GM18861 (cell line): ENCODE results near the gene IGF2.

Source experiments
- ATAC-seq: cut with Tn5 transposase; IDR thresholded peaks from one replicate; pipeline ENCODE4 v1.9.1; 2021; ENCODE audit not compliant: unreplicated experiment

The IGF2 gene

DNA sequence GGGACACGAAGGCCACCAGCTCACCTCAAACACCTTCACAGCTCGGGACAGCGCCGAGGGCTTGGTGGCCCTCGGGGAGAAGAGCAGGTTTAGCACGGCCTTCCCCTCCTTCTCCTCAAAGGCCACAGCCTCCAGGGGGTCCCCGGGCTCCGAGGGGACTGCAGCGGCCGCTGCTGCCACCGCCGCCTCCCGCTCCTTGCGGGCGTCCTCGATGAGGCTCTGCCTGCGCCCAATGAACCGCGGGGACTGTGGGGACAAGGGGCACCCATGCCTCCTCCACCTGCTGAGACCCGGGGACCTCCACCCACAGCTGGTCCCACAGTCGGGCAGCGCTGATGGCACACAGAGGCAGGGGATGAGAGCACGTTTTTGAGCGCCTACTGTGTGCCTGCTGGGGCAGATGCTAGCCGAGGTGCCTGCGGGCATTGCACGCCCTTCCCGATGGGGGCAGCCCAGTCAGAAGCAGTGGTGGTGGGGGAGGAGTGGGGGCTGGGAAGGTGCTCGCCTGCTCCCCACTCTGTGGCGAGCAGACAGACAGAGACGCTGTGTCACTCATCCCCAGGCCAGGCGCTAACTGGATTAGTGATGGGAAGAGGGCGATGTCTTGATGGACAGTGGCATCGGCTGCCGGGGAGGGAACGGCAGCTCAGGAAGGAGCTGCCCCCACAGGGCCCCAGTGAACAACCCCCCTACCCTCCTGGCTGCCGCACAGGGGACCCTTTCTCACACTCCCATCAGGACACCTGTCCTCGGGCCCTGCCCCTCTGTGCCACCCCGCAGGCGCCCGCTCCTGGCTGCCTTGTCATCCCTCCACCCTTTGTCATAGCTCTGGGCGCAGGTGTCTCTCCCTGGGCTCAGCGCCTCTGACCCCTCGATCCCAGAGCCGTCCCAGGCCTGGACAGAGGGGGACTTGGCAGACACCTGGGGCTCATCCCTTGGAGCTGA lies 30.7 kb upstream of the IGF2 start:
- no peak for ATAC-seq

DNA sequence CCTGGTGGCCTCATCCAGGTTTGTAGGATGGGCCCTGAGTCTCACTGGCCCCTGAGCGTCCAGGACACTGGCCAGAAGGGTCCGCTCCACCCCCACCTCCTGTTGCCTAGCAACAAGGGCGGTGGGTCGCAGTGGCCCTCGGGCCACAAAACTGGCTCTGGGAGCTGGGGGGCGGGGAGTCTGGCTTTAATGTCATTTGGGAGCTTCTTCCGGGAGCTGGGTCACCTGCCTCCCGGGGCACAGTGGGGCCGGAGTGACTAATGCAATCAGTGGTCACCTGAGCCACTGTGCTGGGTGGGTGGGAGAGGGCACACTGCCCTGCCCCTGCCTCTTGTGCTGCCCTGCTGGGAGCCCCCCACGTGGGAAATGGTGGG lies 29.8 kb upstream of the IGF2 start:
- no peak for ATAC-seq

DNA sequence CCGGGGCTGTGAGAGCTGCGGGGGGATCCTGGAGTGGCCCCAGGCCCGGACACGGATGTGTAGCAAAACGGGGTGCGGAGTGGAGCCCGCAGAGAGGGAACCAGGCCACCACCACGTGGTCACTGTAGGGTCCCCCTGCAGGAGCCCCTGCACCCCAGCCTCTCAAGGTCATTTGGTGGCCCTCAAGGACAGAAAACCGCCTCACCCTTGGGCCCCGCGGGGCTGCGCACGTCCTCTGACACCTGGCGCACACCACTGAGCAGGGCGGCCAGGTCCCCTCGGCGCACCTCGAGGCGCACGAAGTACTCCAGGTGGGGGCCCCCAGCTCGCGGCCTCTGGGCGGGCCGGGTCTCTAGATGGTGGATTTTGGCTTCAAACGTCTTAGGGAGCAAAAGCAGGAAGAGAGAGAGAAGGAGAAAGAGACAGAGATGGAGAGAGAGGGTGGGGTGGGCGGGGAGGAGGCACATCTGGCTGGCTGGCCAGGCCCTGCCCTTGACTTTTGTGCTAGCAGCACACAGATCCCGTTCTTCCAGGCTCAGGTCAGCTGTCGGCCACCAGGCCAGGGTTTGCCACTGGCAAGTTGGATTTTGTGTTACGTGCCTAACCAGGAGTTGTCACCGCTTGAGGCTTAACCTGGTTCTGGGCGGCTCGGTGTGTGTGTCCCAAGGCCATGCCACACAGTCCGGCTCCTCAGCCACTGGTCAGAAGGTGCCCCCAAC lies 29.3 kb upstream of the IGF2 start:
- no peak for ATAC-seq

DNA sequence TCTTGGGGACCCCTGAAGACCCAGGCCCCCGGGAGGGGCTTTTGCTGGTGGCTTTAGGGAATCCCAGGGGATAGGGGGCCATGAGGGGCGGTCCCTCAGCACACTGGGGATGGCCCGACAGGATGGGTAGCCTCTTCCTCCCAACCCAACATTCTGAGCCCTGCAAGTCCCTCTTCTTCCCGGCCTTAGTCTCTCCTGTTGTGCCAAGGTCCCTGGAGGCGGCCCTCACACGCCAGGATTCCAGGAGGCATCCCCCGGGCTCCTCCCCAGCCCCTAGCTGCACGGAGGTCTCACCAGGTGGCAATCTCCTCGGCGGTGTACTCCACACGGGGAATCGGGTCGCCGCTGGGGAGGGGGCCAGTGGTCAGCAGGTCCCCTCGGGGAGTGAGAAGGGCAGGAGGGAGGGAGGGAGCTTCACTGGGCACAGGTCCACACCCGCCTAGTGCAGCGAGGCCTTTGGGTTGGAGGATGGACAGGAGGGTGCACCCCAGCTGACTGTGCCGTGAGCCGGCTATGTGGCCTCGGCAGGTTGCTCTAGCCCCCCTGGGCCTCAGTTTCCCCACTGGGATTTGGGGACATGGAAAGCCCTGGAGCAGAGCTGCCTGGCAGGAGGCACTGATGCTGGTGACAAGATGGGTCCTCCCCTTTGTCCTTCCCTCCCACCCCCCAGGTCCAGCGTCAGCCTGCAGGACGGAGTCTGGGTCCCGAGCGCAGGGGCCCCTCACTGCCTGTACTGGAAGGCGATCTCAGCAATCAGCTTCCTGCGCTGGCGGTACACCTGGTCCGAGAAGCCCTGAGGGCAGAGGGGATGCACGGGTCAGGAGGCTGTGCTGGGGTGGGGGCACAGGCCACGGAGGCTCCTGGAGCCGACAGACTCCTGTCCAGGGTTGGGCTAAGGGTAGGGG lies 28.2 kb upstream of the IGF2 start:
- no peak for ATAC-seq

DNA sequence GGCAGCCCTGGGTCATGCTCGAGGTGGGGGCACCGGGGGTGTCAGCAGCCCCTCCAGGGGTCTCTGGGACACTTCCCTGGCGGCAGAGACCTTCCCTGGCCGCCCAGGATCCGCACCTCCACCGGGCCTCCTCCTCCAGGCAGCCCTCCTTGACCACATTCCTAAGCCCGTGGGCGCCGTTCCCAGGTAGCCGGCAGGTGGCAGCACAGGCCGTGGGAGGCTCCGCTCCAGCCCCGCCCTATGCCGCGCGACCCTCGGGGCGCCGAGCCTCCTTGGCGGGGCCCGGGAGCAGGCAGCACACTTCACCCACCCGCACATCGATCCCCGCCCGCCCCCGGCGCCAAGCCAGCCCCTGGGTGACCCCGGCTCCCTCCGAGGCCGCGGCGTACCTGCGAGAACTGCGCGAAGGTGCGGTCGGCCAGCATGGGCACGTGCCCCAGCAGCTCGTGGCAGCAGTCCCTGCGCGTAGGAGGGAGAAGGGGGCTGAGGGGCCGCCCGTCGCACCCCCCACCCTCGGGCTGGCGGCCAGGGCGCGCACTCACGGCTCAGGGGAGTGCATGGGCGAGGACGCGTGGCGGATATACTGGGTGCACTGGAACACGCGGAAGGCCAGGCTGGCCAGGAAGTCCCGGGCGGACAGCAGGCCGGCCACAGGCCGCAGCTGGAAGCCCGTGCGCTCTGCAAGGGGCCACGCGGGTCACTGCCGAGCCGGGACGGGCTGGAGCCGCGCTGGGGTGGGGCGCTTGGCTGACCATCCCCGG lies 27.1 kb upstream of the IGF2 start:
- no peak for ATAC-seq

DNA sequence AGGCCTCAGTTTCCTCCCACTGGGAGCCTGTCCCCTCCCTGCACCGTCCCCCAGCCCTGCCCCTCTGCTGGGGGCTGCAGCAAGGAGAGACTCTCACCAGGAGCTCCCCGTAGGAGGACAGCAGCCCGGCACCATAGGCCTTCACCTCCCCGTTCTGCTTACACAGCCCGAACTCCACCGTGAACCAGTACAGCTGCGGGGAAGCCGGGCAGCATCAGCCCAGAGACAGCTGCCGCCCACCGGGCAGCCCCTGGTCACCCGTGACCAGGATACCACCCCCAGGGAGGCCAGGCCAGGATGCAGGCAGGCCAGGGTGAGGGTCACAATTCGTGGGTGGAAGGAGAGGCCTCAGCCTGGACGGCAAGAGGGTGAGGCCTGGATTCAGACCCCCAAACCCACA lies 26.4 kb upstream of the IGF2 start:
- ATAC-seq: no peak

DNA sequence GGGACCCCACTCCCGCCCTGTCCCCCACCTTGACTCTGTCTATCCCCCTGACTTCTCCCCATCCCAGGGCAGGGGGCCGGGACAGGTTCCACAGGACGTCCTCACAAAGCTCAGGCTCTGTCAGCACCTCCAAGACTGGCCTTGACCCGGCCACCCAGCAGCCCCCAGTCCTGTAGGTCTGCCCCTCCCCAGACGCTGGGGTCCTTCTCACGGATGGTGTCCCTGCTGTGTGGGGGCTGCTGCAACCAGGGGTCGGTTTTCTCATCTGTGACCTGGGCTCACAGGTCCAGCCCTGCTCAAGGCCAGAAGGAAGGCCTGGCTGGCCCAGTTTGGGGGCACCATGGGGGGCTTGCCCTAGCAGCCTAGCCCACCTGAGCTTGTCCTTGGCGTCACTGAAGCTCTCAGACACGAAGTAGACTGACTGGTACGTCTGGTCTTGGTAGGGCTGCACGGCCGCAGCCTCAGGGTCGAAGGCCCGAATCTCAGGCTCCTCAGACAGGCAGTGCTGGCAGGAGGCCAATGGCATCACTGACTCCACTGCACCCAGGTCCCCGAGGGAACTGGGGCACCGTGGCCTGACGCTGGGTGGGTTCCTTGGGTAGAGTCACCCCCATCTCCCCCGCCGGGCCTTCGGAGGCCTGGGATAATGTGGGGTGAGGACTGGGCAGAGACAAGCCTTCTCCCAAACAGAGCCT lies 25.8 kb upstream of the IGF2 start:
- ATAC-seq: no peak

DNA sequence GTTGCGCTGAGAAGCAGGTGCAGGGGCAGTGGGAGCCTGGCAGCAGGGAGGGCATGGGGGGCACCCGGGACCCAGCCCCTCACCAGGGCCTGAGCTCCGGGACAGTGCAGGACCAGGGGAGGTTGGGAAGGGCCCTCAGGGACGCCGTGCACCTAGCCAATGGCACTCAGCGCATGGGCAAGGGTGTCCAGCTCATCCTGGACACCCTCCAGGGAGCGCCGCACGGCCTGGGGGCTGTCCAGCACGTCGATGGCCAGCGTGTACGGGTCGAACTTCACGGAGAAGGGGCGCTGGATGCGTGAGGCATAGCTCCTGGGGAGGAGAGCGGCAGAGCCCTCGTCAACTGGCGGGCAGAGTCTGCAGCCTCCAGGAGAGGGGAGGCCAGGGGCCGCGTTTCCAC lies 24.9 kb upstream of the IGF2 start:
- no peak for ATAC-seq

DNA sequence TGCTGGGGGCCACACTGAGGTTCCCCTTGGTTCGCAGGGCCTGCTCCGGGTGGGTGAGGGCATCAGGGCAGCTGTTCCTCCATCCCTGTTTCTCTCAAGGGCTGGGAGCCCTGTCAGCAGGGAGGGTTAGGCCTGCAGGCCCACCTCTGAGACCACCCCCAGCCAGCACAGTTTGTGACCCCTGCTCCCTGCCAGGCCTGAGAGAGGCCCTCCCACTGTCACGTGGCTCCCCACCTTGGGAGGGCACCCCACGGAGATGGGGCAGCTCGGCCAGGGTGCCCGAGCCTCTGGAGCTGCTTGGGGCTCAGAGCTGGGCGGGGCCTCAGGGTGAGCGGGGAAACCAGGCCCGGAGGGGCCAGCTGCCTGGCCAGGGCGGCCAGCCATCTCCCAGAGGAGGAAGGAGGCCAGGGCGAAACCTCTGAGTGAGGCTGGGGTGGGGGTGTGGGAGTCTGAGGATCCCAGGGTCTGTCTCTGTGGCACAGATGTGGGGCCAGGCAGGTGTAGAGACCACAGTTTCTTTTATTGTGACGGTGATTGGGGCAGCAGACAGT lies 24.3 kb upstream of the IGF2 start:
- ATAC-seq: no peak

DNA sequence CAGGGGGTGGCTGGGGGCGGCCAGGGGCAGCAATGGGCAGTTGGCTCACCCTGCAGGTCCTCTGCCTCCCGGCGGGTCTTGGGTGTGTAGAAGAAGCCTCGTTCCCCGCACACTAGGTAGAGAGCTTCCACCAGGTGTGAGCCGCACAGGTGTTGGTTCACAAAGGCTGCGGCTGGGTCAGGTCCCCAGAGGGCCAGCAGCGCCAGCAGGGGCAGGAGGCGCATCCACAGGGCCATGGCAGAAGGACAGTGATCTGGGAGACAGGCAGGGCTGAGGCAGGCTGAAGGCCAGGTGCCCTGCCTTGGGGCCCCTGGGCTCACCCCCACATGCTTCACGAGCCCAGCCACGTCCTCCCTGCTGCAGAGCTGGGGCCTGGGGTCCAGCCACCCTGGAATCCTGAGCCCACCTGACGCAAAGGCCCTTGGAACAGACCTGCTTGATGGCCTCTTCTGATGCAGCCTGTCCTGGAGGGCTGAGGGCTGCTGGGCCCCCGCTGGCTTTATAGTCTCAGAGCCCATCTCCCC lies 21.6 kb upstream of the IGF2 start, which contains the start of gene INS:
INS (minus strand) TSS at position 474 of the 524 bp plus-strand sequence; CDS start at position 236, 238 bp downstream.
- ATAC-seq: no peak

DNA sequence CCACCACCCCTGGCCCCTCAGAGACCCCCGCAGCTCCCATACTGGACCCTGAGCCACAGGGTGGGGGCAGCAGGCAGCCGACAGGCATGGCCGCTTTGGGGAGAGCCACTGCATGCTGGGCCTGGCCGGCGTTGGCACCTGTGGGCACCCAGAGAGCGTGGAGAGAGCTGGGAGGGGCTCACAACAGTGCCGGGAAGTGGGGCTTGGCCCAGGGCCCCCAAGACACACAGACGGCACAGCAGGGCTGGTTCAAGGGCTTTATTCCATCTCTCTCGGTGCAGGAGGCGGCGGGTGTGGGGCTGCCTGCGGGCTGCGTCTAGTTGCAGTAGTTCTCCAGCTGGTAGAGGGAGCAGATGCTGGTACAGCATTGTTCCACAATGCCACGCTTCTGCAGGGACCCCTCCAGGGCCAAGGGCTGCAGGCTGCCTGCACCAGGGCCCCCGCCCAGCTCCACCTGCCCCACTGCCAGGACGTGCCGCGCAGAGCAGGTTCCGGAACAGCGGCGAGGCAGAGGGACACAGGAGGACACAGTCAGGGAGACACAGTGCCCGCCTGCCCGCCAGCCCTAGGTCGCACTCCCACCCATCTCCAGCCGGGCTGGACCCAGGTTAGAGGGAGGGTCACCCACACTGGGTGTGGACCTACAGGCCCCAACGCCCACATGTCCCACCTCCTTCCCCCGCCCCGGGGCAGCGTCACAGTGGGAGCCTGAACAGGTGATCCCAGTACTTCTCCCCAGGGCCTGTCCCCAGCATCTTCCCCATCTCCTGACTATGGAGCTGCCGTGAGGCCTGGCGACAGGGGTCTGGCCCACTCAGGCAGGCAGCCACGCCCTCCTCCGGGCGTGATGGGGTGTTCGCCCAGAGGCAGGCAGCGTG lies 20.6 kb upstream of the IGF2 start:
- no peak for ATAC-seq

DNA sequence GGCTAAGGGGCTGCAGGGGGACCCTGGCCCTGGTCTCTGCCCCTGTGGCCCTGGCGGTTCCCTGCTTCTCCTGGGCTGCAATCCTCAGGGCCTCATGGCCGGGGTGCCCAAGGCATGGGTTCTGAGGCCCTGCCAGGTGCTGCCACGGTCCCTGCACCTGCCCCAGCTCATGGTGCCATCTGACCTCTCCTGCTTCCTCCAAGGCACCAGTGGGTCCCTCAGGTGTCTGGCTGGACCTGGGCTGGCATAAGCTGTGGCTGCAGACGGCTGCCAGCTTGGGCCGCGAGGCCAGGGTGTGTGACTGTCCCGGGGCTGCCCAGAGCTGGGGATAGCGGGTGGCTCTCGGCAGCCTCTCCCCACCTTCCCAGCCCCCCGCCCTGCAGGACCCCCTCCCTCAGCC lies 19.8 kb upstream of the IGF2 start:
- ATAC-seq: no peak

DNA sequence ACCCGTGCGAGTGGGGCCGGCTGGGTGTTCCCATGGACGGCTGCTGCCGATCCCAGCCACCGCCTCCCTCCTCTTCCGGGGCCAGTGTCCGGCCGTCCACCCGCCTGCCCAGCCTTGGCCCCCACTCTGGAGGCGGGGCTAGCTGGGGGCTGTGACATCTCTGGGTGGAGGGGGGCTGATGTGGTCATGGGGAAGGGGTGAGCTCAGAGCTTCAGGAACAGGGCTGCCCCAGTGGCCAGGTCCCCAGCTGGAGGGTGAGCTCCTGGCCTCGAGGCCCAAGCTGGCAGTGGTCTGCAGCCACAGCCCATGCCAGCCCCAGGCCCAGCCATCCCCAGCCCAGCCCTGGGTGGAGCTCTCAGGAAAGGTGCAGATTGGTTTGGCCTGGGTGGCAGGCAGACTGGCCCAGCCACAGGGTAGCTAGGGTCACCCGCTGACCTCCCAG lies 19.1 kb upstream of the IGF2 start:
- no peak for ATAC-seq

DNA sequence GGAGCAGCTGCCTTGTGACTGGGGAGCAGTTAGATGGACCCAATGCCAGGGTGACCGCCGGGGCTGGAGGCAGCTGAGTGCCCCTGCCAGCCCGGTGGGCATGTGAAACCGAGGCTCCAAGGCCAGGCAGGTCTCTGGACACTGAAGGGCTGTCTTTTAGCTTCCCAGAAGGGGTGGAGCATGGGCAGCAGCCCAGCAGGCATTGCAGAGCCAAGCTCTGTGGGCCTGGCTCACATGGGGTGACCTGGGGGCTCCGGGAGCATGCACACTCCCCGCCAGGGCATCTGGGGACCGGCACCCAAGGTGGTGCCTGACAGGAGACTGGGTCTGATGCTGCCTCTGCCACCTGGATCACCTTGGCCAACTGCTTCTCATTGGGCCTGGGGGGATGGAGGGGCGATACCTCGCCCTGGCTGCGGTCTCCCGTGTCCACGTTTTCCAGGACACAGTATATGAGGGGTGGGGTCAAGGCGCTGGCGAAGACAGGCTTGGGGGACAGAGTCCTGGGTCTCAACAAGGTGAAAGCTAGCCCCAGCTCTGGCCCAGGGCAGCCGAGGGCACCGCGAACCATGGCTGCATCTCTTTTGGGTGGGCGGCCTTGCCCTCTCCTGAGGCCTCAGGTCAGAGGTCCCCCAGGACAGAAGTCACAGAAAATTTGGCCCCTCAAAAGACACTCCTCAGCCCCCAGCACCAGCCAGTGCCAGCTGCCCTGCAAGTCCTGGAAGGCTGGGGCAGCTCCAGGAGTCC lies 18.3 kb upstream of the IGF2 start:
- ATAC-seq: no peak

DNA sequence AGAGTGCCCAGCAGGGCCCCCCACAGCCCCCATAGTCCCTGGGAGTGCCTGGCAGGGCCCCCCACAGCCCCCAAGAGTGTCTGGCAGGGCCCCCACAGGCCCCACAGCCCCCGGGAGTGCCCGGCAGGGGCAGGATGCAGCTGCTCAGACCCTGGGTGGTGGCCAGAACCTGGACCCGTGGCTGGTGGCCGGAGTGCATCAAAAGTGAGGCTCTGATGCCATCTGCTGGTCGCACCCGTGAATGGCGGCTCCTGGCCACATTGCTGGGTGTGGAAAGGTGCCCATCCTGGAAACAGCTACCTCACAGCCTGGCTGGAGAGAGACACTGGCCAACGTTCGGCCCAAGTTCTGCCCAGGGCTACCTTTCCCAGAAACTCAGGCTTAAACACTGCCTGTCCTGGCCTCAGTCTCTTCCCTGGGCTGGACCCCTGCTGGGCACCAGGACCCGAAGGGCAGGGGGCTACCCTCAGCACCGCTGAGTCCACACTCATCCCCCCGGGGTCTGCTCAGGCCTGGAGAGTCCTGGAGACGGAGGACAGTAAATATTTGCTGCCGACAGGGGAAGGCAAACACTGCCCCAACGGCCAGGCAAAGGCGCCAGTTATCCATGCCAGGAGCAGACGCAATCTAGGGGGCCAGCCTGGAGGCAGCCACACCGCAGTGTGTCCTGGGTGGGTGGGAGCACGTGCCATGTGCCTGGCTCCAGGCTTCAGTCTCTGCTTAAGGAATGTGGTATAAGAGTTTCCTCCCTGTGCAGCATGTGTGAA lies 17.4 kb upstream of the IGF2 start:
- ATAC-seq: no peak

DNA sequence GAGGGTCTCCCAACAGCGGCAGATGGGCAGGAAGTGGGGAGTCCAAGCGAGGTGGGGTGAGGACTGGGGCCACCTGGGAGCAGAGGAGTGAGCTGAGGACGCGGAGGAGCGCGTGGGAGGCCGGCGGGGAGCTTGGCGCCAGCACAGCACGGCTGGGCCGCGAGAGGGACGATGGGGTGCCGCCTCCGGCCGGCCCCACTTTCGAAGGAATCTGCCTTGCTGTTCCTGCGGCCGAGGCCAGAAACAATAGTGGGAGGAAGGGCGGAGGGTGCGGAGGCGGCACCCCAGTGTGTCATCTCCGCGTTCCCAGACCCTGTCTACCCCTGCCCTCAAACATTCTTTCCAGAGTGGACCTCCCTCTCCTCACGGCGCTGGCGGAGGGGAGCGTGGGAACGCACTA lies 16.3 kb upstream of the IGF2 start:
- ATAC-seq: no peak

DNA sequence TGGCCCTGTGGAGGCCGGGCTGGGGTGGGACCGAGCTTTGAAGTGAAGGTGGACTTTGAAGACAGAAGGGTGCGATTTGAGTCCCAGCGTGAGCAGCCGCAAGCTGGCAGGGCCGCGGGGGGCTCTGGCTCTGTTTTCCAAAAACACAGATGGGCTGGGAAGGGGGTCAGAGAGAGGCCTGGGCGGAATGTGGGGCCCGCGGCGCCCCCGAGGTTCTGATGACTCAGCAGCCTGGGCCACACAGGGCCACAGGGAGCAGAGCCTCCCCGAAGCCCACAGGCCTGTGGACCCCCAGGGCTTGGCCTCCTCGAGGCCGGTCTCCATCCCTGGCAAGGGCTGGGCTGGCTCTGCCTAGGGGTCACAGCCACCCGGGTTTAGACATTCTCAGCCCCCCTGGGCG lies 15.7 kb upstream of the IGF2 start:
- no peak for ATAC-seq
